HT1080 (cell line): ENCODE measurements around the gene PI4KB. TPM values are rescaled to one million over a fixed set of nuclear protein-coding genes. Genes with fewer than 3 reads are reported as not detected.

Experiments
- DNase-seq: peaks from one replicate; pipeline ENCODE4 v3.0.0-alpha.2; 2015; ENCODE audit warnings: low read depth
- total RNA-seq: library from RNA; depleted of rRNA; stranded (reverse); fragments of >200 nt; shearing (Covaris generic); gene quantifications from 2 replicates; pipeline ENCODE4 v1.2.3, GENCODE V29; 2014

PI4KB gene
- total RNA-seq, 1 experiment from 2014 or later, result 50.0 TPM

DNA sequence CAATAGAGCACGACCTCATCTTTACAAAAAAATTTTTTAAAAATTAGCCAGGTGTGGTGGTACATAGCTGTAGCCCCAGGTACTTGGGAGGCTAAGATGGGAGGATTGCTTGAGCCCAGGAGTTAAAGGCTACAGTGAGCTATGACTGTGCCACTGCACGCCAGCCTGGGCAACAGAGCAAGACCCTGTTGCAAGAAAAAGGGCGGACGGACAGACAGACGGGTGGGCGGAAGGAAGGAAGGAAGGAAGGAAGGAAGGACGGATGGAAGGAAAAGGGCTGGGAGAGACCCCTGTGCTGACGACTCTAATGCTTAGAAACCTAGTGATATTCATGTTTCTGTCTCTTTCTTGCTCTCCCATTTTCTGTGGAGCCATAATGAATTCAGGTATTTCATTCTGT, 14.4 kb downstream of the PI4KB start:
- no peak for DNase-seq

- DNase-seq, result no peak
These were observed 14.8 kb downstream of the PI4KB start for GRCh38 chr1:151312411-151312810.

GRCh38 chr1:151311589-151312331, 15.5 kb downstream of the PI4KB start:
- DNase-seq, result peak; percentile 98

- DNase-seq, result no peak
These were observed 16.2 kb downstream of the PI4KB start for GRCh38 chr1:151311011-151311410.

DNA sequence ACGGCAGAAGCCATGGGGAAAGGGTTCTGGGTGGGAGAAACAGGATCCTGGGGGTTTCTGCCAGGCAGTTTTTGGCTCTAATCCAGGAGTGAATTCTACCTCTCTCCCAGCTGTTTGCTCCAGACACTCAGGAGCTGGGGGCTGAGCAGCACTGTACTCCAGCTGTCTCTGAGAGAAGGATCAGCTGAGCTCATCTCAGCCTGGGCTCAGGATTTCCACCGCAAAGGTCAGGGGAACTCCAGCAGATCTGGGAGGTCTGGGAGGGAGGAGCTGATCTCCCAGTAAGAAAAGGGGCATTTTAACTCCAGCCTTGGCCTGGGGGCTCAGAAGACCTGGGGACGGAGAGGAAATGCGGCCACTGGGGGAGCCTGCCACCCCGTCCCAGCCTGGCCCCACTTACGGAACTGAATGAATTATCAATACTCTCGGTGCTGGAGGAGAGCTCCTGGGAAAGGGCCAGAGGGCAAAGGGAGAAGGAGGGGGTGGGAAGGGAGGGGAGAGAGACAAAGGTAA, 17.3 kb downstream of the PI4KB start:
- DNase-seq, result no peak

DNA sequence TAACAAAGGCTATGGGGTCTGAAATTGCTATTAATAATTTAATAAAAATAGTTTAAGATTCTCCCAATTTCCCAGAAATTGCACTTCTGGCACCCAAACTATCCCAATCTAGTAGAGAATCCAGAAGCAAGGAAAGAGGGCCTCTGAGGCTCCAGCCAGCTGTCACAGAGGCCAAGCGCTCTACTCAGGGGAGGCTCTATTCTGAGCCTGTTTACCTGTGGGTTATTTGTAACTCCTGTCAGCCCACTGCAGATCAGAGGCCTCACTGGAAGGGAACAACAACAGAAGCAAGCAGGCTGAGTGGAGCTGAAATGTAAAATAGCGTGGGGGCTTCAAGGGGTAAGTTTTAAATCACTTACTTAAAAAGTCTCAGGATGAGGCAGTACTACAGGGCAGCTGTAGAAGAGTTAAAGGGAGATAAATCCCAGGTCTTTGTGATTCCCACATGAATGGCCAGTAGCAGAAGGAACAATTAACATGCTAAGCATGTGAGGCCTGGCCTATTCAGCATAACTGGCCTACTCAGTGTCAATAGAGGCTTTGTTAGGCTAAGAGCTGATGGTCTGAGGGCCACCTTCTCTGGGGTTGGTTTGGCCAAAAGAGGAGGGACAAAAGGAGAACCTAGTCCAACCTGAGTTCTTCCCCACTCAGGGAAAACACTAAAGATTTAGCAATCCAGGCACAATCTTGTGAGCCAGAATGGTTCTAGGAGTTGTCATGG, 32.3 kb downstream of the PI4KB start:
- no peak for DNase-seq

DNA sequence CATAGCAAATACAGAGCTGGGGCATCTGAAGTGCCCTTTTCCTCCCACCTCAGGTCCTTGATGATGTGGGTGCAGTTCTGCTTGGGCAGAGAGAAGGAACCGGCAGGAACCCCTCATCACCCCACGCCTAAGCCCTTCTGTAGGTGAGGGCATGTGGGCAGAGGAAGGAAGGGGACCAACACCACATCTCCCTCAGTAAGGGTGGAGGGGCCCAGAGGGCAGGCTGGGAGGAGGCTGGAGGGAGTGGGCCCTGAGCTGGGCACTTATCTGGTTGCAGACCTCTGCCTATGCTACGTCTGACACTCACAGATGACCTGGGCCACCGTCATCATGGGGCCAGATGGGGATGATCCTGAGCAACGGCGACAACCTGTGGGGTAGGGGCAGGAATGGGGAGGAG, 34.1 kb downstream of the PI4KB start:
- DNase-seq, result no peak

DNA sequence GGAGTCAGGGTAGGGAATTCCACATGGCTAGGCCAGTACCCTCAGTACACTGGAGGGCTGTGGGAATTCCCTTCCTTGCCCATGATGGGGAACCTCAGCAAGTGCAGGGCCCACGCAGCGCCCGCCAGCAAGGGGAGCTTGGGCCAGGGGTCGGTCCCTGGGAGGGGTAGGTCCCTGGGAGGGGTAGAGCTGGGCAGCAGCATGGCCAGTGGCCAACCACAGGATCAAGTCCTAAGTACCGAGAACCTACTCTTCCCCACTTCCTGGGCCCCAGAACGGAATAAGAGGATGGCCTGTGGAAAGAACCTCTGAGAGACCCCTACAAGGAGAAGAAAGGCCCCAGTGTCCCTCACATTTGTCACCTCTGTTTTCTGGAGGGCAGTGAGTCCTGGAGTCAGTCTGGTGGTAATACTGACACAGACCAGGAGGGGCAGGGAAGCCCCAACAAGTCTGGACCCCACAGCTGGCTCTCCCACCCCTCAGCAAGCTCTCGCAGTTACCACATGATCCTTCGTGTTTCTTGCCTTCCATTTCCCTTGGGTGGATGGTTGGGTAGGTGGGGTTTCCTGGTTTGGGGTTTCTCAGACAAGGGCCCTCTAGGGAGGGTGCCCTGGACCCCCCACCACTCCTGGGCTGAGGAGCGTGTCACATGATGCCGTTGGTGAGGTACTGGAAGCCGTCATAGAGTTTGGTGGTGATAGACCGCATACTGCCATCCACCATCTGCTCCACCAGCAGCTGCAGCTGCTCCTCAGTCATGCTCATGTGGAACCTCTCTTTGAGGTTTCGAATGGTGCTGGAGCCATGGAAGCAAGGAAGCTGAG, 34.8 kb downstream of the PI4KB start:
- DNase-seq, result no peak

DNA sequence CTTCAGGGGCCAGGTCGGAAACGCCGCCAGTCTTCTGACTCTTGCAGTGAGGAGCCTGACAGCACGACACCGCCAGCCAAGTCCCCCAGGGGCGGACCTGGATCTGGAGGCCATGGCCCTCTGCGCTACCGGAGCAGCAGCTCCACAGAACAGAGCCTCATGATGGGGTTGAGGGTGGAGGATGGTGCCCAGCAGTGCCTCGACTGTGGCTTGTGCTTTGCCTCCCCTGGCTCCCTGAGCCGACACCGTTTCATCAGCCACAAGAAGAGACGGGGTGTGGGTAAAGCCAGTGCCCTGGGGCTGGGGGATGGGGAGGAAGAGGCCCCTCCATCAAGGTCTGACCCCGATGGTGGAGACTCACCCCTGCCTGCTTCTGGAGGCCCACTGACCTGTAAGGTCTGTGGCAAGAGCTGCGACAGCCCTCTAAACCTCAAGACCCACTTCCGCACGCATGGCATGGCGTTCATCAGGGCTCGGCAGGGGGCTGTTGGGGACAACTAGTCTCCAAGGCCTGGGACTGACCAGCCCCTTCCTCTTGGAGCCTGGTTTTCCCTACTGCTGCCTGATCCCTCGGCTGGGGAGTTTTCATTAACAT, 36.4 kb downstream of the PI4KB start:
- DNase-seq, result no peak

- DNase-seq, result no peak
These were observed 37.1 kb downstream of the PI4KB start for GRCh38 chr1:151289991-151290708.

GRCh38 chr1:151289080-151289935, 37.9 kb downstream of the PI4KB start:
- no peak for DNase-seq

DNA sequence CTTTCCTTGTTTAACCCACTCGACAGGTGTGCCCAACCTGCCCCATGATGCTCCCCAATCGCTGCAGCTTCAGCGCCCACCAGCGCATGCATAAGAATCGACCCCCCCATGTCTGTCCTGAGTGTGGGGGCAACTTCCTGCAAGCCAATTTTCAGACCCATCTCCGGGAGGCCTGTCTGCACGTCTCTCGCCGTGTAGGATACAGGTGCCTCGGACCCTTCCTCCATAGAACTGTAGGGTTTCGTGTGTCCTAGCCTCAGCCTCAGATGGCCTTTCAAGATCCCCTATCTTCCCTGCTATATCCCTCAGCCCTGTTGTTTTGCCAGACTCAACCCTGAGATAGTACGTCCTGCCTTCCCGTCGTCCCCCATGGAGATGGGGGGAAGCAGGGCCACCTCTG, 38.7 kb downstream of the PI4KB start:
- DNase-seq, result no peak

DNA sequence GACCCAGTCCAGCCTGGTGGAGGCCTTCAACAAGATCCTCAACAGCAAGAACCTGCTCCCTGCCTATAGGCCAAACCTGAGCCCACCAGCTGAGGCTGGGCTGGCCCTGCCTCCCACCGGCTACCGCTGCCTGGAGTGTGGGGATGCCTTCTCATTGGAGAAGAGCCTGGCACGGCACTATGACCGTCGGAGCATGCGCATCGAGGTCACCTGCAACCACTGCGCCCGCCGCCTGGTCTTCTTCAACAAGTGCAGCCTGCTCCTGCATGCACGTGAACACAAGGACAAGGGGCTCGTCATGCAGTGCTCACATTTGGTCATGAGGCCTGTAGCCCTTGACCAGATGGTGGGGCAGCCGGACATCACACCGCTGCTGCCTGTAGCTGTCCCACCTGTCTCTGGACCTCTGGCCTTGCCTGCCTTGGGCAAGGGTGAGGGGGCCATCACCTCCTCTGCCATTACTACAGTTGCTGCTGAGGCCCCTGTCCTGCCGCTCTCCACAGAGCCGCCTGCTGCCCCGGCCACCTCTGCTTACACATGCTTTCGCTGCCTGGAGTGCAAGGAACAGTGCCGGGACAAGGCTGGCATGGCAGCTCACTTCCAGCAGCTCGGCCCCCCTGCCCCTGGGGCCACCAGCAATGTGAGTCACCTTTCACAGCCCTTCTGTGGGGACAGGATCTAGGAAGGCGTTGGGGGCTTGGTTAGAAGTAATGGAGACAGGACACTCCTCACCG, 39.3 kb downstream of the PI4KB start:
- no peak for DNase-seq

GRCh38 chr1:151287341-151287699, 39.9 kb downstream of the PI4KB start:
- no peak for DNase-seq

DNA sequence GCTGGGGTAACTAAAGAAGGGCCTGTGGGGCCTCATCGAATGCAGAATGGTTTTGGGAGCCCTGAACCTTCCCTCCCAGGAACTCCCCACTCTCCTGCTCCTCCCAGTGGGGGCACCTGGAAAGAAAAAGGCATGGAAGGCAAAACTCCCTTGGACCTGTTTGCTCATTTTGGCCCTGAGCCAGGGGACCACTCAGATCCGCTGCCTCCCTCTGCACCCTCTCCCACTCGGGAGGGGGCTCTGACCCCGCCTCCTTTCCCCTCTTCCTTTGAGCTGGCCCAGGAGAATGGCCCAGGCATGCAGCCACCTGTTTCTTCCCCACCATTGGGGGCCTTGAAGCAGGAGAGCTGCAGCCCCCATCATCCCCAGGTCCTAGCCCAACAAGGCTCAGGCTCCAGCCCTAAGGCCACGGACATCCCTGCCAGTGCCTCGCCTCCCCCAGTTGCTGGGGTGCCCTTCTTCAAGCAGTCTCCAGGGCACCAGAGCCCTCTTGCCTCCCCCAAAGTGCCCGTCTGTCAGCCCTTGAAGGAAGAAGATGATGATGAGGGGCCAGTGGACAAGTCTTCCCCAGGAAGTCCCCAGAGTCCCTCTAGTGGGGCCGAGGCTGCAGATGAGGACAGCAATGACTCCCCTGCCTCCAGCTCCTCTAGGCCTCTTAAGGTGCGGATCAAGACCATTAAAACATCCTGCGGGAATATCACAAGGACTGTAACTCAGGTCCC, 40.4 kb downstream of the PI4KB start:
- no peak for DNase-seq

DNA sequence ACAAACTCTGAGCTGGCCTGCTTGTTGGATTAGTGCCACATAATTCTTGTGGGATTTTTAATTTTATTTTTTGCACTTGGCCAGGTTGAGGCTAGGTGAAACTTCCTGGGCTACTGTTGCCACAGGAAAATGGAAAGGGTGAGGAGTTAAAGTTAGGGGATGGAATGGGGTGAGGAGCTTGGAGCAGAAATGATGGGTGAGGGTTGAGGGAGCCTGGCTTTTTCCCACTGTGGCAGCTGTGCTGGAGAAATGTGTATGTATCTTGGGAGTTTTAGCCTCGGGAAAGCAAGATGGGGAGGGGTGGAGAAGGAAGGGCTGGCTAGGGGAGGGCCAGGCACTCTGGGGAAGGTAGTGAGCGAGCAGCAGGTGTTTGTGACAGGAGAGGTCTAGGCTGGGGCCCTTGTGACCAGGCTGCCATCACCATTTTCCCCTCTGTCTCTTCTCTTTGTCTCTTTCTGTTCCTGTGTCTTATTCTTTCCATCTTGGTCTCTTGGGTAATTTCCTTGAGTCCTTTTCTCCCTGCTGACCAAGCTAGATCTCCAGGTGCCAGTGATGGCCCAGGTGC, 43.1 kb downstream of the PI4KB start:
- DNase-seq, result no peak

GRCh38 chr1:151282883-151283725, 44.1 kb downstream of the PI4KB start:
- DNase-seq, result no peak
